ENCODE data around the gene NOC3L. TPM values are rescaled to one million over a fixed set of nuclear protein-coding genes. Genes with fewer than 3 reads are reported as not detected.

Gene NOC3L
- total RNA-seq, 1 experiment from 2014 or later: 39.9 TPM

GRCh38 chr10:94300042-94300441 lies 62.7 kb downstream of the NOC3L start:
- BruUV-seq (replicated peaks): no TSS peak
- Mint-ChIP-seq H3K9me3 (ENCODE audit: unreplicated experiment) (no peaks in the 10 kb centered on the region), H3K27ac (ENCODE audit: unreplicated experiment) (no peak overlapping the region), H3K36me3 (ENCODE audit: insufficient read depth, unreplicated experiment) (peaks cover 6% of the 10 kb centered on the region), H3K4me3 (ENCODE audit: unreplicated experiment) (no peak overlapping the region), H3K4me1 (ENCODE audit: low read depth, unreplicated experiment) (no peaks in the 10 kb centered on the region), H3K27me3 (ENCODE audit: insufficient read depth, unreplicated experiment) (no peaks in the 10 kb centered on the region)
- TF ChIP-seq, protein P1, sequence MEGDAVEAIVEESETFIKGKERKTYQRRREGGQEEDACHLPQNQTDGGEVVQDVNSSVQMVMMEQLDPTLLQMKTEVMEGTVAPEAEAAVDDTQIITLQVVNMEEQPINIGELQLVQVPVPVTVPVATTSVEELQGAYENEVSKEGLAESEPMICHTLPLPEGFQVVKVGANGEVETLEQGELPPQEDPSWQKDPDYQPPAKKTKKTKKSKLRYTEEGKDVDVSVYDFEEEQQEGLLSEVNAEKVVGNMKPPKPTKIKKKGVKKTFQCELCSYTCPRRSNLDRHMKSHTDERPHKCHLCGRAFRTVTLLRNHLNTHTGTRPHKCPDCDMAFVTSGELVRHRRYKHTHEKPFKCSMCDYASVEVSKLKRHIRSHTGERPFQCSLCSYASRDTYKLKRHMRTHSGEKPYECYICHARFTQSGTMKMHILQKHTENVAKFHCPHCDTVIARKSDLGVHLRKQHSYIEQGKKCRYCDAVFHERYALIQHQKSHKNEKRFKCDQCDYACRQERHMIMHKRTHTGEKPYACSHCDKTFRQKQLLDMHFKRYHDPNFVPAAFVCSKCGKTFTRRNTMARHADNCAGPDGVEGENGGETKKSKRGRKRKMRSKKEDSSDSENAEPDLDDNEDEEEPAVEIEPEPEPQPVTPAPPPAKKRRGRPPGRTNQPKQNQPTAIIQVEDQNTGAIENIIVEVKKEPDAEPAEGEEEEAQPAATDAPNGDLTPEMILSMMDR (IDR thresholded peaks at IDR 0.05; ENCODE audit: insufficient read depth in 1 of 2, low read depth in 1 of 2, low read length in 1 of 2, severe bottlenecking in 1 of 2, unreplicated experiment in 1 of 2): no peak
- H3K27me3 ChIP-seq (replicated peaks; ENCODE audit: control insufficient read depth, insufficient read depth, low read length): no peaks in the 10 kb centered on the region
- POLR2A ChIA-PET: no interaction called here
- H3K9me3 ChIP-seq: no peaks in the 10 kb centered on the region
- H3K4me1 ChIP-seq: peaks cover 8% of the 10 kb centered on the region; the same call in 1 of the 2 replicates
- no peaks in the 10 kb centered on the region for H3K36me3 ChIP-seq (ENCODE audit: control insufficient read depth, insufficient read depth, low read length)
- CTCF ChIA-PET: no interaction called here
- H3K4me3 ChIP-seq (ENCODE audit: low read depth, low read length): no peak overlapping the region
- intact Hi-C loops (cut with micrococcal nuclease; ENCODE audit: unreplicated experiment): no loop called here
- DNase-seq: no peak

DNA sequence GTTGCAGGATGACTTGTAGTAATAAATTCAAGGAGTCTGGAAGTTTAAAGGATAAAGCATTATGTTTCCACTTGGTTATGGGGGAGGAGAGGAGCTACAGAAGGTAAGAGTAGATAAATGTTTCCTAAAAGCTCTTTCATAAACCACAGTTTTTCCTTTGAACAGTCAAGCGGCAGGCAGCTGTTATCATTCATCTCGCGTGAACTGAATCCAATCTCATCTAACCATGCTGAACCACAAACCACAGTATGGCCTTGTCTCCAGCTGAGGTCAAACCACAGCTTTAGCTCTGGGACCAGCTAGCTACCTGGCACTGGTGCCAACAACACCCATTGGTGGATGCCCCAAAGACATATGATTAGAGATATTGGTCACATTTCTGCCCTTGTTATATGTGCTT lies 63.3 kb downstream of the NOC3L start:
- no peaks in the 10 kb centered on the region for H3K4me1 Mint-ChIP-seq (ENCODE audit: low read depth, unreplicated experiment)
- no peak overlapping the region for H3K27ac Mint-ChIP-seq (ENCODE audit: unreplicated experiment)
- POLR2A ChIA-PET: no interaction called here
- DNase-seq: no peak
- TF ChIP-seq, protein P1 (IDR thresholded peaks at IDR 0.05; ENCODE audit: insufficient read depth in 1 of 2, low read depth in 1 of 2, low read length in 1 of 2, severe bottlenecking in 1 of 2, unreplicated experiment in 1 of 2): no peak
- no peaks in the 10 kb centered on the region for H3K27me3 Mint-ChIP-seq (ENCODE audit: insufficient read depth, unreplicated experiment)
- no peaks in the 10 kb centered on the region for H3K9me3 ChIP-seq
- no TSS peak for BruUV-seq (replicated peaks)
- intact Hi-C loops (cut with micrococcal nuclease; ENCODE audit: unreplicated experiment): no loop called here
- no peak overlapping the region for H3K4me3 Mint-ChIP-seq (ENCODE audit: unreplicated experiment)
- no peaks in the 10 kb centered on the region for H3K36me3 ChIP-seq (ENCODE audit: control insufficient read depth, insufficient read depth, low read length)
- H3K4me1 ChIP-seq: peaks cover 8% of the 10 kb centered on the region; the same call in 1 of the 2 replicates
- H3K36me3 Mint-ChIP-seq (ENCODE audit: insufficient read depth, unreplicated experiment): peaks cover 6% of the 10 kb centered on the region
- no peak overlapping the region for H3K4me3 ChIP-seq (ENCODE audit: low read depth, low read length)
- CTCF ChIA-PET: interaction anchor here (0.6 kb wide), 1 partner anchor 211 kb away, joined by 3 read pairs; no protein-coding TSS in a partner anchor
- no peaks in the 10 kb centered on the region for H3K9me3 Mint-ChIP-seq (ENCODE audit: unreplicated experiment)
- H3K27me3 ChIP-seq (replicated peaks; ENCODE audit: control insufficient read depth, insufficient read depth, low read length): no peaks in the 10 kb centered on the region

GRCh38 chr10:94294168-94294567 lies 68.6 kb downstream of the NOC3L start:
- Histone ChIP-seq H3K27me3 (replicated peaks; ENCODE audit: control insufficient read depth, insufficient read depth, low read length) (no peaks in the 10 kb centered on the region), H3K9me3 (no peaks in the 10 kb centered on the region), H3K4me3 (ENCODE audit: low read depth, low read length) (no peak overlapping the region), H3K4me1 (no peaks in the 10 kb centered on the region), H3K36me3 (ENCODE audit: control insufficient read depth, insufficient read depth, low read length) (no peaks in the 10 kb centered on the region)
- BruUV-seq (replicated peaks): no TSS peak
- ChIA-PET CTCF (no interaction called here), POLR2A (no interaction called here)
- Mint-ChIP-seq H3K9me3 (ENCODE audit: unreplicated experiment) (no peaks in the 10 kb centered on the region), H3K36me3 (ENCODE audit: insufficient read depth, unreplicated experiment) (peaks cover 6% of the 10 kb centered on the region), H3K27ac (ENCODE audit: unreplicated experiment) (no peak overlapping the region), H3K4me1 (ENCODE audit: low read depth, unreplicated experiment) (no peaks in the 10 kb centered on the region), H3K4me3 (ENCODE audit: unreplicated experiment) (no peak overlapping the region), H3K27me3 (ENCODE audit: insufficient read depth, unreplicated experiment) (no peaks in the 10 kb centered on the region)
- no peak for DNase-seq
- TF ChIP-seq, protein P1 (IDR thresholded peaks at IDR 0.05; ENCODE audit: insufficient read depth in 1 of 2, low read depth in 1 of 2, low read length in 1 of 2, severe bottlenecking in 1 of 2, unreplicated experiment in 1 of 2): no peak
- intact Hi-C loops (cut with micrococcal nuclease; ENCODE audit: unreplicated experiment): no loop called here
